CD4-positive, alpha-beta T cell treated with Interleukin-12 subunit alpha and Interleukin-12 subunit beta, for 1 hour (primary cell): Measurements from ENCODE around the gene CCDC7.
"Not testable (repeated sequence)": the region's sequence is repeated elsewhere in the genome, so short reads cannot be mapped to it uniquely, and the experiment has no call there.

Experiments used
- DNase-seq: peaks from one replicate; pipeline ENCODE4 v3.0.0-alpha.2; 2020

Gene CCDC7

GRCh38 chr10:32891261-32891660, 445.3 kb downstream of the CCDC7 start:
- no peak for DNase-seq

DNA sequence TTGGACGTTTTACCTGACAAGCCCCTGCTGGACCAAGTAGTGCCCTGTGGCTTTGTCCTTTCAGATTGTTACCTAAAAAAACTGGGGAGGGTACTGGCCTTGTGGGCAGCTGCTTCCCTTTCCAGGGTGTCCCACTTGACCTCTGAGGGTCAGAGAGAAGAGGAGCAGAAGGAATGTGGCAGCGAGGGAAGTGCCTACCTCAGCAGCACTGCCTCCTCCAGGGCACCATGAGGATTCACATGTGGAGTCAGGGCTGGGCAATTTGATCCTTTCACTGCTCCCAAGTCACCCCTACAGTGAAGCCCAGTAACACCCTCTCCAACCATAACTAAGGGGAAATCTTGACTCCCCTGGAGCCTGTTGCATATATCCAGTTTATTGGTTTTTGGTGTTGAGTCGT, 447.5 kb downstream of the CCDC7 start:
- DNase-seq = no peak

DNA sequence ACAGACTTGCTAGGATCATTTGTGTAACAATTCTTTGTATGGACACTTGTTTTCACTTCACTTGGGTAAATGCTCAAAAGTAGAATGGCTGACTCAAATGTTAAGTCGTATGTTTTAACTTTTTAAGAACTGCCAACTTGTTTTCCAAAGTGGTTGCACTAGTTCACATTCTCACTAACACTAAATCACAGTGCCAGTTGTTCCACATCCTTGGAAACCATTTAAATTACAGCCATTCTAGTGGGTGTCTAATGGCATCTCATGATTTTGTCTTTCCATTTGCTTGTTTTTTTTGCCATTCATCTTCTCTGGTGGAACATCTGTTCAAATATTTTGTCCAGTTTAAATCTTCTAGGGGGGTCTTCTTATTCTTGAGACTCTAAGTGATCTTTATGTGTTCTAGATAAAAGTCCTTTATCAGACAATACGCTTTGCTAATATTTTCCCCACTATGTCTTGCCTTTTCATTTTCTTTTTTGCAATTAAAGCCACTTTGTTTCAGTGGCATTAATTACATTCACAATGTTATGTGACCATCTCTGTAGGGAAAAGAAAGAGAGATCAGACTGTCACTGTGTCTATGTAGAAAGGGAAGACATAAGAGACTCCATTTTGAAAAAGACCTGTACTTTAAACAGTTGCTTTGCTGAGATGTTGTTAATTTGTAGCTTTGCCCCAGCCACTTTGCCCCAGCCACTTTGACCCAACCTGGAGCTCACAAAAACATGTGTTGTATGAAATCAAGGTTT, 448.1 kb downstream of the CCDC7 start:
- DNase-seq = no peak

DNA sequence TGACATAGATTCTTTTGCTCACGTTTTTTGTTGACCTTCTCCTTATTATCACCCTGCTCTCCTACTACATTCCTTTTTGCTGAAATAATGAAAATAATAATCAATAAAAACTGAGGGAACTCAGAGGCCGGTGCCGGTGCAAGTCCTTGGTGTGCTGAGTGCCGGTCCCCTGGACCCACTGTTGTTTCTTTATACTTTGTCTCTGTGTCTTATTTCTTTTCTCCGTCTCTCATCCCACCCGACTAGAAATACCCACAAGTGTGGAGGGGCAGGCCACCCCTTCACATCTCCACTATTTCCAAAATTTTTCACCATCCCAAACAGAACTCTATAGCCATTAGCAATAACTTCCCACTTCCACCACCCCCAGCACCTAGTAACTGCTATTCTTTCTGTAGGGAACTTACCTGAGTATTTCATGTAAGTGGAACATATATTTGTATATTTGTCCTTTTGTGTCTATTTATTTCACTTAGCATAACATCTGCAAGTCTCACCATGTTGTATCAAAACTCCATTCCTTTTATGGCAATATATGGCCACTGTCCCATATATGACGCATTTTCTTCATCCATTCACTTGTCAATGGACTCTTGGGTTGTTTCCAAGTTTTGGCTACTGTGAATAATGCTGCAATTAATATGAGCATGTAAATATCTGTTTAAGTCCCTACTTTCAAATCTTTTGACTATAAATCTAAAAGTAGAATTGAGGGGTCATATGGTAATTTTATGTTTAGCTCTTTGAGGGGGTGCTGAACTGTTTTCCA, 449.4 kb downstream of the CCDC7 start:
- DNase-seq = not testable (repeated sequence)

DNA sequence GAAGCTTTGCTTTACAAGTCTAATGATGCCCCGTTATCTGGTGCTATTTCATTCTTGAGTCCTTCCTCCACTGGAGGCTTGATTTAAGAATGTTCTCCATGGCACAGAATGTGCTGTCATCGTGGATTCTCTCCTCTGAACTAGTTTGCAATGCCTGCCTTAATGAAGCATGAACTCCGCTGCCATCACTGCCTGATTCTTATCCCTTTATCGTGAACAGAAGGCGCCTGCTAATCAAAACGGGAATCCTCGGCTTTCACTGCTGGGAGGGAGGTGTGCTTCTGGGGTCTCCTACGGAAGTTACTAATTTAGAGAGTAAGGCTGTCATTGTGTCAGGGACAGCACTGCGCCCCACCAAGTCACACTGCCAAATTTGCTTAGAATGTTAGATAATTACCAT, 455.9 kb downstream of the CCDC7 start:
- DNase-seq = no peak

DNA sequence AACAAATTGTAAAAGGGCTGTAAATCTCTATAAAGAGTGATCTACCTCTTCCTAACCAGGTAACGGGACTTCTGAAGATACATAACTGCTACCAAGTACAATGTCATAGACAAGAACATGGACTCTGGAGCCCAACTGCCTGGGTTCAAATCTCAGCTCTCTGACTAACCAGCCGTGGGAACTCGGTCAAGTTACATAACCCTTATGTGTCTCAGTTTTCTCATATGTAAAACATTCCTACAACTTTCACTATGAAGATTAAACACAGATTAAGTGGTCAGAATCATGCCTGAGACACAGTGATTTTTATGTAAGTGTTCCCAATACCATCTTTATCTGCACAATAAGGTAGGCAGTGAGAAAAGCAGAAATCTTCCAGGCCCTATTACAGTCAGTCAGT, 459.5 kb downstream of the CCDC7 start:
- no peak for DNase-seq

DNA sequence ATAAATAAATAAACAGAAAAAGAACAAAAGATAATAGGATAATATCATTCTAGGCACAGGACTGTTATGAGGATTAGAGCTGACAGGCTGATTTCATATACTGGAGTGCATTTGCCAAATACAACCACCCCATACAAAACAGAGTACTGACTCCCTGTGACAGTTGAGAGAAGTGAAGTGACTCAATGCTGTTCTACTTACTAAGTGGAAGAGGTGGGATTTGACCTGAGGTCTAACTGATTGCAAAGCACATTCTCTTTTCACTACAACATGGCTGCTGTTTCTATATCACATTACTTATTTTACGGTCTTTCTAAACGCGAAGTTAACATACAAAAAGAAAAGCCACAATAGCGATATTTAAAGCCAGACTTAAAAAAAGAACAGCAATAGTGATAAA, 460.7 kb downstream of the CCDC7 start:
- no peak for DNase-seq

DNA sequence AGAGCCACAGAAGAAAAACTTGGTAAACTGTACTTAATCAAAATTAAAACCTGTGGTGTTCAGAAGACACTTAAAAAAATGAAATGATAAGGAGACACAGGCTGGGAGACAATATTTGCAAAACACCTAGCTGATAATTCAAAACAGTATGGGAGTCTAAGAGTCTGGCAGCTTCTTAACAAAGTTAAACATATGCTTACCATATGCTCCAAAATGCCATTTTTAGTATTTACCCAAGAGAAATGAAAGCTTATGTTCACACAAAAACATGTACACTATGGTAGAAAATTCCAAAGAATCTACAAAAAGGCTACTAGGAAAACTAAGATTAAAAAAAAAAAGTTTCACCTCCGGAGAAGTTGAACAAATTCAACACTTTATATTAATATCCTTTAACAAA, 463.5 kb downstream of the CCDC7 start:
- no peak for DNase-seq

GRCh38 chr10:32909970-32910369, 464.0 kb downstream of the CCDC7 start:
- DNase-seq = not testable (repeated sequence)

DNA sequence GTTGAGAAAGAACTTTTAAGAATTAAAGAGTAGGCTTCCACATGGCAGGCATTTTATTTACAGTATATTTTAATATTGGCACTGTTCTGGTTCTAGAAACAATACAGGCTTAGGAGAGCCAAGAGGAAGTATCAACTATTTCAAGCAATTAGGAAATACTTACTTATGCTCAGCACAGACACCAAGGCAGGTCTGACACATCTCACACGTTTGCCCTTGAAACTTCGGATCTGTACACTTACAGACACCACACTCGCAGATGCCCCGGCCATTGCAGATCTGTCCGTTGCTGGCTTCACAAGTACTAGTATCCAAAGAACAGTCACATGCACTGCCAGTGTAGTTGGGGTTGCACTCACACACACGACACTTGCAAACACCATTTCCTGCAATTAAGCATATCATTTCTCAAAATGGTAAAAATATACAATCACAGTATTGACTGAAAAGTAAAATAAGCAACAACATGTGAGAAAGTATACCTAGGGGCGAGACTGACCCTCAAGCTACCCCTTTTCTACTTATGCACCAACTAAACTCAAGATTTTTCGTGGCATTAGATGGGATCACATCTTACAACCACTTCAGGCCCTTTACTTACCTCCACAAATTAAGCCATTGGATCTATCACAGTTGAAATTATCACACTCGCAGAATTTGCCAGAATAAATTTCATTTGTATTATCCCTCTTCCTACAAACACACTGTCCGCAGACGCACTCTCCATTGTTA, 465.5 kb downstream of the CCDC7 start:
- DNase-seq = no peak

DNA sequence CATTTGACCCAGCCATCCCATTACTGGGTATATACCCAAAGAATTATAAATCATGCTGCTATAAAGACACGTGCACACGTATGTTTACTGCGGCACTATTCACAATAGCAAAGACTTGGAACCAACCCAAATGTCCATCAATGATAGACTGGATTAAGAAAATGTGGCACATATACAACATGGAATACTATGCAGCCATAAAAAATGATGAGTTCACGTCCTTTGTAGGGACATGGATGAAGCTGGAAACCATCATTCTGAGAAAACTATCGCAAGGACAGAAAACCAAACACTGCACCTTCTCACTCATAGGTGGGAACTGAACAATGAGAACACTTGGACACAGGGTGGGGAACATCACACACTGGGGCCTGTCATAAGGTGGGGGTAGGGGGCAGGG, 471.9 kb downstream of the CCDC7 start:
- DNase-seq = not testable (repeated sequence)

DNA sequence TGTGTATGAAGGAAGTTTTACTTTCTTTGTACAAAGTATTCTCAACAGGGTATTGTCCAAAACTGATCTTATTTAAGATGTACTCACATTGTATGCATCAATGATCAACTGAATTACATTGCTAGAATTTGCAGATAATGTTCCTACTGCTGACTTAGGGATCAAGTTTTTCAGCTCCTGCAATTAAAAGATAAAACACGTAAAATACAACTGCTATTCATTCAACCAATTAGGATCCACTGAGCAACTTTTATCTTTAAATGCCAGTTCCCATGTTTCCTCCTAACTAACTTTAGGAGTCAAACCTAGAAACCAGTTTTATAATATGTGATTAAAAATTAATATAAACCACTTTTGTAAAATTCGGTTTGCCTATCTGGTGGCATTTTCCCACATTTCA, 476.2 kb downstream of the CCDC7 start:
- DNase-seq = no peak

GRCh38 chr10:32923134-32923533, 477.2 kb downstream of the CCDC7 start:
- no peak for DNase-seq

DNA sequence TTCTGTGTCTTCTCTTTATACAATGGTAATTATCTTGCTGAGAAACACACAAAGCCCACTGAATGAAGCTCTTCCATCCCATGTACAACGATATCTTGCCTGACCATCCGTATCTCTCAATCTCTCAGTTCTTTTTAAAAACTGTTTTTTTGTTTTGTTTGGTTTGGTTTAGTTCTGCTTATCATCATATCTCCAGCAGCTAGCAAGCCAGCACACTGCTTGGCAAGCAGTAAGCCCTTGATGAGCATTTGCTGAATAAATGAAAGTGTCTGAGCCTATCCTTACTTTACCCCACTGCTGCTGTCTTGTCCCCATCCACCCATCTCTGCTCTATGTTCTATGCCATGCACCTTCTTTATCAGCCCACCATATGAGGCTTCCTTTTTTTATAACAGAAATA, 477.9 kb downstream of the CCDC7 start:
- DNase-seq = no peak
